ENCODE results near the gene TMPRSS11A. TPM values are rescaled to one million over a fixed set of nuclear protein-coding genes. Genes with fewer than 3 reads are reported as not detected.

The TMPRSS11A gene
- total and polyA plus RNA-seq, 2 of the 8 experiments (the other 6 are each of a cell fraction or from before 2014, with no cell fraction given) = not detected

DNA sequence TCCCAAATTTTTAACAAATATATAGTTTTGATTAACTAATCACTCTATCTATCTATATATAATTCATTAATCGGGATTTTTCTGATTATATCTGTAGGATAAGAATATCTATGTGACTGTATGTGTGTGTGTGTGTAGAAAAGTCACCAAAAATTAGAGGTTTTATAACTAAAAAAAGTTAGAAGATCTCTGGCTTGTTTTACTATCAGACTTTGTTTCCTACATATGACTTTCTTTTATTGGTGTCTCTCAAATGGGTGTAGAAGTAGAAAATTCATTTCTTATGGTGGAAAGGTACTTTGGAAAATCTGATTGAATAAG, 52.7 kb downstream of the TMPRSS11A start:
- Histone ChIP-seq H4K20me1 (replicated peaks in 1 of 2; ENCODE audit: control insufficient read depth in 1 of 2, insufficient read depth in 2 of 2, low read length in 2 of 2) (no peaks in the 10 kb centered on the region), H3K9ac (replicated peaks in 1 of 4; ENCODE audit: extremely low read depth in 1 of 4, low read depth in 3 of 4, low read length in 3 of 4) (no peak overlapping the region), H2BK20ac (ENCODE audit: low read length) (no peak overlapping the region), H3K9me3 (ENCODE audit: insufficient read depth in 2 of 2, low read depth in 1 of 2, low read length in 1 of 2) (no peaks in the 10 kb centered on the region), H3K56ac (replicated peaks; ENCODE audit: insufficient read length, low read depth, low read length) (no peak overlapping the region), H4K5ac (ENCODE audit: insufficient read length, low read depth, low read length) (no peak overlapping the region), H2BK5ac (ENCODE audit: low read depth, low read length) (no peak overlapping the region), H2BK120ac (replicated peaks; ENCODE audit: low read depth, low read length) (no peak overlapping the region), H3K18ac (ENCODE audit: extremely low read depth, low read length) (no peak overlapping the region), H3K4me3 (ENCODE audit: extremely low read depth in 1 of 4, insufficient read depth in 2 of 4, low read depth in 3 of 4, low read length in 4 of 4) (no peak overlapping the region), H3K14ac (ENCODE audit: insufficient read length) (no peak overlapping the region), H4K8ac (ENCODE audit: extremely low read depth, insufficient read depth, low read length) (no peak overlapping the region), H3K4me1 (replicated peaks in 1 of 4; ENCODE audit: control insufficient read depth in 3 of 4, insufficient read depth in 4 of 4, low read length in 3 of 4) (no peaks in the 10 kb centered on the region), H3K4me2 (ENCODE audit: insufficient read depth in 1 of 2, low read depth in 2 of 2, low read length in 2 of 2) (no peak overlapping the region), H2BK12ac (ENCODE audit: low read depth, low read length) (no peak overlapping the region), H3K23me2 (ENCODE audit: low read depth, low read length) (no peaks in the 10 kb centered on the region), H3K27ac (ENCODE audit: low read depth, low read length) (no peak overlapping the region), H2BK15ac (ENCODE audit: low read length) (no peak overlapping the region), H3K36me3 (ENCODE audit: control insufficient read depth in 2 of 4, insufficient read depth in 4 of 4, low read length in 3 of 4) (no peaks in the 10 kb centered on the region), H2AK5ac (ENCODE audit: low read depth, low read length) (no peak overlapping the region), H3K23ac (ENCODE audit: insufficient read length) (no peak overlapping the region), H3K79me2 (ENCODE audit: control insufficient read depth in 1 of 2, insufficient read depth in 2 of 2, low read length in 2 of 2) (no peaks in the 10 kb centered on the region), H4K91ac (replicated peaks; ENCODE audit: insufficient read length, low read length) (no peak overlapping the region), H3K27me3 (replicated peaks in 1 of 4; ENCODE audit: control insufficient read depth in 3 of 4, extremely low read depth in 1 of 4, insufficient read depth in 3 of 4, low read length in 3 of 4) (no peaks in the 10 kb centered on the region), H2AFZ (ENCODE audit: low read length) (no peak overlapping the region), H3K4ac (replicated peaks; ENCODE audit: insufficient read length, low read depth, low read length) (no peak overlapping the region), H3K79me1 (ENCODE audit: low read depth, low read length) (no peaks in the 10 kb centered on the region)
- no peak for DNase-seq (ENCODE audit: low read depth in 1 of 2, low spot score in 2 of 2)
- ChIA-PET POLR2A (ENCODE audit: partially characterized antibody) (interaction anchor here (1.0 kb wide), 1 partner anchor 187 kb away, joined by 3 read pairs; no protein-coding TSS in a partner anchor), CTCF (ENCODE audit: partially characterized antibody) (interaction anchor here (0.8 to 5.2 kb wide), 26 partner anchors 11 to 265 kb away, joined by 3 to 56 read pairs (median 4); partner anchors contain the start of gene UBA6)
- FAIRE-seq = no peak
- 14% methylated on average over 1 of the region's 1 CpG; no CpG with 5 or more reads in 1 of the 2 experiments for WGBS, 2 experiments (ENCODE audit: extremely low coverage in 1 of 2, insufficient coverage in 1 of 2, insufficient read length in 1 of 2, insufficient replicate concordance in 2 of 2, low coverage in 1 of 2, low lambda C conversion rate in 2 of 2, missing lambda C conversion rate in 1 of 2)
- no peak for TF ChIP-seq SAP30 (IDR thresholded peaks at IDR 0.05; ENCODE audit: insufficient read depth, insufficient replicate concordance, low read length)
- no peak for TF ChIP-seq SIX5 (IDR thresholded peaks at IDR 0.05; ENCODE audit: low read depth, low read length)

All from H1 (cell line).